ENCODE results near the gene REV3L. TPM values are rescaled to one million over a fixed set of nuclear protein-coding genes. Genes with fewer than 3 reads are reported as not detected.

Gene REV3L
- total and polyA plus RNA-seq, 2 of the 8 experiments (the other 6 are each of a cell fraction or from before 2014, with no cell fraction given), result 2.1 to 6.6 TPM

- TF ChIP-seq CHD7 (IDR thresholded peaks at IDR 0.05; ENCODE audit: insufficient replicate concordance, low read length), result no peak
- TF ChIP-seq CTCF (IDR thresholded peaks at IDR 0.05; ENCODE audit: control extremely low read depth in 1 of 3, insufficient read depth in 1 of 3, low read depth in 1 of 3, low read length in 3 of 3), result peak; percentile 28 to 55 (median 45)
- no peak for TF ChIP-seq TAF1 (IDR thresholded peaks at IDR 0.05; ENCODE audit: low read depth, low read length)
These were observed 176.7 kb downstream of the REV3L start (continued) for GRCh38 chr6:111306104-111306888.

Measured in H1 (cell line).